GM18951 (cell line): ENCODE results near the gene TTYH2.

Source experiments
- POLR2A ChIP-seq: IDR thresholded peaks from 4 replicates; pipeline ENCODE4 v1.6.1; 2011; ENCODE audit warnings: mild to moderate bottlenecking; ENCODE audit not compliant: insufficient read length, insufficient read depth; ENCODE audit errors: extremely low read depth
- in situ Hi-C: fragments of 300-500 bp; cut with MboI; formaldehyde crosslinking; loops from one replicate; pipeline ENCODE4 v1.12.0; 2022; ENCODE audit warnings: low sequenced_read_pairs, mixed read lengths, inconsistent platforms; ENCODE audit not compliant: unreplicated experiment

Gene TTYH2

DNA sequence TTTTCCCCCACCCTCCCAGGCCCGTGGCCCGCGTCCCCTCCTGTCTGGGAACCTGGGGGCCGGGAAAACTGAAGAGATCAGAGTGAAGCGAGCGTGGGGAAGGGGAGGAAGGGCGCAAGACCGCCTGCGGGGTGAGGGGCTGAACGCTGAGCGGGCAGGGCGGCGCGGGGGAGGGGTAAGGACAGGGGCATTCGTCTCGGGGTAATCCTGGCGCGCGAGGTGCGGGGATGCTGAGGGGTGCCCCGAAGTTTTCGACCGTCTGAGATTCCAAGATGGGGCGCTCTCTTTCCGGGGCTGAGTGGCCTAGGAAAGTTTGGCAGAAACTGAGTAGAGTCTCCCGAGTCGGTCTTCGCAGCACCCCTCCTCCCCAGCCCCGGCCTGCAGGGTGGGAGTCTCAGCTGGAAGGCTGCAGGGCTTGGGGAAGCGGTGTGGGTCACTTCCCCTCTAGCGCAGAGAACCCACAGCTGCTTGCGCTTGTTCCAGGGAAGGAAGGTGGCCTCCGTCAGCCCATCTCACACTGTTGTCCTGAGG is 555 bp downstream of the TTYH2 start:
- no peak for TF ChIP-seq POLR2A
- in situ Hi-C loops = no loop called here

DNA sequence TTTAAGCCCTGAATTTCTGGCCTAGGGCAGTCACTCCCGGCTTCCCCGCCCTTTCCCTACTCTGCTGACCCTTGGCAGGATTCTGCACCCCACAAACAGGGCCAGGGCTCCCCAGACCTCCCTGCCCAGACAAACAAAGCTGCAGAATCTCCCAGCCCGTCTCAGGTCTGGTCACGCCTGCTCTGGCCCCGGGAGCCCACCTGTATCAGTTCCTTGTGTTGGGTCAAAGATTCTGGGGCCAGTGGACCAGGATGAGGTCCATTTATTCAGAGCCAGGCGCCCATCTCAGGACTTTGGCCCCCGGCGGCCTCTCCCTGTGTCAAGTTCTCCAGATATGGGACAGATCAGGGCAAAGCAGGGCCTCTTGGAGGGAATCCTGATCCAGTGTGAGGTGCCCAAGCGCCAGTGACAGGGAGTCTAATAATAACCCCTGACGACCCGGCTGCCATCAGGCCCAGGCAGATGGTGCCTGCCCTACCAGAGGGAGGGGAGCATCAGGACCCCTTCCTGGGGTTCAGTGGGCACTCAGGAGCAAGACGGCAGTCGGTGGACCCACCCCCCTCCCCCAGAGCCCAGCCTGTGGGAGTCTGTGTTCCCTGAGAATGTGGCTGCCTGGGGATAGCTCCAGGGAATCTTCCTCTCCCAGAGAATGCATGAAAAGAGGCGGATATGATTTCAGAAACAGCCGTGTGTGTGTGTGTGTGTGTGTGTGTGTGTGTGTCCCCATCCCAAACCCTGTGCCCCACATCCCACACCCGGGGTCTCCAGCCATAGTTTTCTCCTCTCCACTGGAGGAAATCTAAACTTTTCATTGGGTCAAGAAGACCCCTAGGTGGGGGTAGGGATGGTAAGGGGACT is 1.3 kb downstream of the TTYH2 start:
- TF ChIP-seq POLR2A = no peak
- in situ Hi-C loops = no loop called here

DNA sequence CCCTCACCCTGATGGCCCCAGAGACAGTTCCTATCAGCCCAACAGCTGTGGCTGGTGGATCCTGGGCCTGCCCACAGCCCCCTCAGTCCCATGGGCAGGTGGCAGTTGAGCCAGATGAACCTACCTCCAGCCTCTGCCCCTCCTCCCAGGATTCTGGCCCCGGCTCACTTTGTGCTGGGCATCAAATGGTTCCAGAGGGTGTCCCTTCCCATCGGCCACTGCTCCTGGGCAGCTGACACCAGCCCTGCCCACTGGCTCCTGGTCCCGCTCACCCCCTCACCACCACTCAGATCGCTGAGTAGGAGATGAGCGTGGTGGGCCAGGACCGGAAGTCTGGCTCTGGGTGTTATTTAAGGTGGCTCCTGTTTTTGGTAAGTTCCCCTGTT is 2.0 kb downstream of the TTYH2 start:
- in situ Hi-C loops = no loop called here
- TF ChIP-seq POLR2A = no peak

DNA sequence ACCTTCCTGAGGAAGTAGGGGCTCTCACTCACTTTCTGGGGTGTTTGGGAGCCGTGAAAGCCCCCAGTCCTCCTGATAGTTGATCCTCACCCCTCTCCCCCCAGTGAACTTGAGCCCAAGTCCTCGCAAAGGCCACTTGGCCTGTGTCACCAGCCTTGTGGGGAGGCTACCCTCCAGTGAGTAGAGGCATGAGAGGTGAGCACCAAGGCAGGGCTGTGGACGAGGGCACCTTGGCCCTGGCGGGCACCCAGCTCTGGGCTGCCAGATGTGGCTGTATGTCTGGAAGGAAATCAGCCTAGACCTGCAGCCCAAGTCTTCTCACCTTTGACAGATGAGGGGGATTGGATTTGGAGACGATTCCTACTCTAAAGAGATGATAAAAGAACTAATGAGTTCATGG is 3.1 kb downstream of the TTYH2 start:
- TF ChIP-seq POLR2A = no peak
- in situ Hi-C loops = no loop called here

DNA sequence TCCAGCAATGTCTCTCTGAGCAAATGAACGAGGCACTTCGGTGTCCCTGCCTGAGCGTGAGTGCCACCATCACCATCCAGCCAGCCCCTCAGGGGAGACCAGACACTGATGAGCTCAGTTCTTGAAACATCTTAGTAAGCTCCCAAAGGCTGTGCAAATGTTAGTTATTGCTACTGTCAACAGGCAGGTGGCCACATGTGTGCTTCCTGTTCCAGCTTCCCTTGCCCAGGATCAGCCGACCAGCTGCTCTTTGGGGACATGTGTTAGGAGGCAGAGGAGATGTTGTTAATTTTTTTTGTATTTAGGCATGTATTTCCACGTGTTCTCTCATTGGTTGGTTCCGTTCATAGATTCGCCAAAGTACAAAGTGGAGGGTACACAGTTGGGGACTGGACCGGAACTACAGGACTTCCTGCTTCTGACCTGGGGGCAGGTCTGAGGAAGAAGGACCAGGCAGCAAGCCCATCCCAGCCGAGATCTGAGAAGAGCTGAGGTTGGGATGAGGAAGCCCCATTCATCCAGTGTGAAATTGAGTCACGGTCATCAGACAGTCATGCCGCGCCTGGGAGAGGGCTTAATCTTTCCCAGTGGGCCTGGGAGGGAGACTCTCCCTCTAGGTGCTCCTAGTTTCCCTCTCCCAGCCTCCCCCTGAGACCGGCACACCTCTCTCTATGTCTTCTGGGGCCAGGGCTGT is 3.8 kb downstream of the TTYH2 start:
- no peak for TF ChIP-seq POLR2A

DNA sequence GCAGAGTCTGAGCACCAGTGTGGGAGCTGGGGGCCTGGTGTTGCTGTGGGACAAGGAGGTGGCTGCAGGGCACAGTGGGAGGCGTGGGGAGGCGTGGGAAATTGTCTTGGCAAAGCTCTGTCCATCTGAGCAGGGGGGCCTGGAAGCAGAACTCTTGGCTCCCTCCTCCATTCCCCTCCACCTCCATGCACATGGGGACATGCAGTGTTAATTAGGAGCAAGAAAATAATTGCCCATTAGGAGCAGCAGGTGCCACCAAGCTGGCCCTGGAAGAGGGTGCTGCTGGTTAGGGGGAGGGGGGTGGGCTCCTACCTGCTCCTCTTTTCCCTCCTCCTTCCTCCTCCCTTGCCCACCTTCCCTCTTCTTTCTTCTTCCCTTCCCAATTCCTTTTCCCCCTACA is 4.5 kb downstream of the TTYH2 start:
- TF ChIP-seq POLR2A = no peak
- in situ Hi-C loops = no loop called here

More for the DNA sequence above, 3.8 kb downstream of the TTYH2 start:
- in situ Hi-C loops = no loop called here

DNA sequence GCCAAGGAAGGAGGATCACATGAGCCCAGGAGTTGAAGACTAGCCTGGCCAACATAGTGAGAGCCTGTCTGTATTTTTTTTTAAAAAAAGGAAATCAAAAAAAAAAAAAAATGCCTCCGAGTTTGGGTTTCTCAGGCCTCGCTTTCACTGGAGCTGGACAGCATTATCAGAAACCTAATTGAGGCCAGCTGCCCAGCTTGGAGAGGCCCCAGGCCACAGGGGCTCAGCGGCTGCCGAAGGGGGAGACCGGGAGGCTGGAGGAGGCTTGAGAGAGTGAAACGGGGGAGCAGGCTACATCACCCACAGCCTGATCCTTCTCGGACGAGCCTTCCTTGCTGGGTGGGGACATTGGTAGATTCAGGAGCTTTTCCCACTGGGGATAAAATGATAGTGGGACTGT is 5.1 kb downstream of the TTYH2 start:
- in situ Hi-C loops = no loop called here
- no peak for TF ChIP-seq POLR2A

DNA sequence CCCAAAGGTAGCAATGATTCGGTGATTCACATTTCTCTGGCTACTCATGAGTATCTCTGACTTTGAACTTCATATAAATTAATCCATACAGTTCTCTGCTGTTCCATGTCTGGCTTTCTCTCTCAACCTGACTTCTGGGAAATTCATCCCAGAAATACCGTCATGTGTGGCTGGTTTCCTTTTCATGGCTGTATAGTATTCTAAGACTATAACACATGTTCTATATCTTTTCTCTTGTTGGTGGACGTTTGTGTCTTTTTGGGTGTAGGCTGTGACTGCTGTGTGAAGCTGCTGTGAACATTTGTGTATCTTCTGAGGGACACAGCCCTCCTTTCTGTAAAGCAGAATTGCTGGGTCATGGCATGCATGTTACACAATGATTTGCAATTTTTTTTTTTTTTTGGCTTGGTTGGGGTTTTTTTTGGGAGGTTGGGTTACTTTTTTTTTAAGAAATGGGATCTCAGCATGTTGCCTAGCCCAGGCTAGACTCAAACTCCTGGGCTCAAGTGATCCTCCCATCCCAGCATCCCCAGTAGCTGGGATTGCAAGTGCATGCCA is 6.3 kb downstream of the TTYH2 start:
- in situ Hi-C loops = no loop called here
- TF ChIP-seq POLR2A = no peak

DNA sequence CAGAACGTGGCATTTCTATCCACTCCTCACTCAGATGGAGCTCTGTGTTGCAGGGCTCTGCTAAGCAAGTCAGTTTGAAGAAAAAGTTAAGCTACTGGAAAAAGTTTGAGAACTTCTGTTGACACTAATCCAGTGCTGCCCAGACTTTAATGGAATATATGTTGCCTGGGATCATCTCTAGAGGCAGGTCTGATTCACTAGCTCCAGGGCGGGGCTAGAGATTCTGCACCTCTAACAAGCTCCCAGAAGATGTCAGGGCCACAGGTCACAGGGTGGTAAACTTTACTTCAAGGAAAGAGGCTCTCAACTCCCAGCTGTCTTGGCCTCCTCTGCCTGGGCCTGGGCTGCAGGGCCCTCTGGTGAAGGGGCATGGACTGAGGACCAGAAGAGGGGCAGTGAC is 6.8 kb downstream of the TTYH2 start:
- TF ChIP-seq POLR2A = no peak
- in situ Hi-C loops = no loop called here

DNA sequence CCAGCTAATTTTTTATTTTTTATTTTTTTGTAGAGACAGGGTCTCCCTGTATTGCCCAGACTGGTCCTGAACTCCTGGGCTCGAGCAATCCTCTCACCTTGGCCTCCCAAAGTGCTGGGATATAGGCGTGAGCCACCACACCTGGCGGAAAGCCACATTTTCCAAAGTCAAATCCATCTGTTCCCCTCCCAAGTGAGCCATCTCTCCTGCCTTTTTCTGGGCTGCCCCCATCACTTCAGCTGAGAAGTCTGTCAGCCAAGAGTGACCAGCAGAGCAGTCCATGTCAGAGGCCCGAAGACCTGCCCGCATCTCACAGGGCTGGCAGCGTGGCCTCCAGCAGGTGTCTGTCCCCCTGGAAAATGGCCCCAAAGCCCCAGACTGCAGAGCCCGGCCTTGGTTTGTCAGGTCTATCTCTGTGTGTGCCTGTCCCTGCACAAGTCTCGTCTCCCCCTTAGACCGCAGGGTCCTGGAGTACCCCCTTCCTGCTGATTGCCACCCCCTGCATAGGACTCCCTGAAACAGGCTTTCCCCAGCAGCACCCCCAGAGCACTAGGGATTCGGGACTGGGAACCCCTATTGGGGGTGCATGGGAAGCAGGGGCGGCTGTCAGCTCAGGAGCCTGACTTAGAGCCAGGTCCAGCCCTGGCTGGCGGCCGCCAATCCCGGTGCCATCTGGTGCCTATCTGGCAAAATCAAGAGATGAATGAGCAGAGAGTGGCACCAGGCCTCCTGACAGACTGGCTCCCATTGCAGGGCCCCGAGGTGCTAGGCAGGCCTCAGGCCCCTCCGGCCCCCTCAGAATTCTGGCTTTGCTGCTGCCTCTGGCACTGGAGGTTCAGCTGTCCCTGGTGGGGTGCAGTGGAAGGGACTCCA is 7.8 kb downstream of the TTYH2 start:
- no peak for TF ChIP-seq POLR2A

DNA sequence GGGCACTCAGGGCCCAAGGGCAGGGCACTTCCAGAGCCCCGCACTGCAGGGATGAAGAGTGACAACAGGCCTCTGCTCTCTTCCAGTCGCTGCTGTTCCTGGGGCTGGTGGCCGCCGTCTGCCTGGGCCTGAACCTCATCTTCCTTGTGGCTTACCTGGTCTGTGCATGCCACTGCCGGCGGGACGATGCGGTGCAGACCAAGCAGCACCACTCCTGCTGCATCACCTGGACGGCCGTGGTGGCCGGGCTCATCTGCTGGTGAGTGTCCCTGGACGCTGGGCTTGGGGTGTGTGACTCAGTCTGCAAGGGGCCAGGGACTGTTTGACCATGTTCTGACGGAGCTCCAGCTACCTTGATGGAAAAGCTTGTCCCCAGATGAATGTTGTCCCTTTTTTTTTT is 9.0 kb downstream of the TTYH2 start:
- in situ Hi-C loops = no loop called here

More for the DNA sequence above, 7.8 kb downstream of the TTYH2 start:
- in situ Hi-C loops = no loop called here

DNA sequence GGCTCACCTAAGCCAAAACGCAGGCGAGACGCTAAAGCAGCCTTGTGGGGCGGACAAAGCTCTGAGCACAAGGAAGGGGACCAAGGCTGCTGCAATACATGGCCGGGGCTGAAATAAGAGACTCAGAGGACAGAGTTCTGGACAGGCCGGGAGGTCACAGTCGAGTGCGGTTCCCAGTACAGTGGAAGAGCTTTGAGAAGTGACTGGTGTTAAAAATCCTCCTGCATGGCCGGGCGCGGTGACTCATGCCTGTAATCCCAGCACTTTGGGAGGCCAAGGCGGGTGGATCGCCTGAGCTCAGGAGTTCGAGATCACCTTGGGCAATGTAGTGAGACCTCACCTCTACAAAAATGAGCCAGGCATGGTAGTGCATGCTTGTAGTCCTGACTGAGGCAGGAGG is 10.5 kb downstream of the TTYH2 start:
- TF ChIP-seq POLR2A = no peak
- in situ Hi-C loops = no loop called here

More for the DNA sequence above, 9.0 kb downstream of the TTYH2 start:
- TF ChIP-seq POLR2A = no peak
